Neutrophil (primary cell): Measurements from ENCODE around the gene DSCAM.

Source experiments
- H3K27ac ChIP-seq: fragments of 200-600 bp; sonication (generic); 2 replicates; pipeline ENCODE4 v1.5.1; 2016; ENCODE audit warnings: mild to moderate bottlenecking, moderate library complexity
- H3K27me3 ChIP-seq: fragments of 200-600 bp; sonication (generic); 2 replicates; pipeline ENCODE4 v1.6.0; 2016; ENCODE audit warnings: mild to moderate bottlenecking
- H3K36me3 ChIP-seq: fragments of 200-600 bp; sonication (generic); 2 replicates; pipeline ENCODE4 v1.5.1; 2017
- H3K4me1 ChIP-seq, 2 experiments: fragments of 200-600 bp in 1 of 2; sonication (generic) in 1 of 2; 1 replicate in 1 of 2; 2 replicates in 1 of 2; pipeline versions ENCODE4 v1.5.1 to v1.6.1; 2013 to 2016; ENCODE audit warnings: low read depth in 1 of 2, low read length in 1 of 2, mild to moderate bottlenecking in 1 of 2, moderate library complexity in 1 of 2; ENCODE audit not compliant: control insufficient read depth in 1 of 2, insufficient read depth in 1 of 2
- H3K4me3 ChIP-seq, 2 experiments: fragments of 200-600 bp in 1 of 2; sonication (generic) in 1 of 2; 1 replicate in 1 of 2; 2 replicates in 1 of 2; pipeline ENCODE4 v1.5.1; 2013 to 2016; ENCODE audit warnings: low read depth in 1 of 2, low read length in 1 of 2, mild to moderate bottlenecking in 1 of 2, moderate library complexity in 1 of 2
- H3K9me3 ChIP-seq: fragments of 200-600 bp; sonication (generic); 2 replicates; pipeline ENCODE4 v1.5.1; 2016
- CTCF ChIP-seq: fragments of 200-600 bp; sonication (generic); IDR thresholded peaks from 2 replicates; pipeline ENCODE4 v1.5.1; 2016; ENCODE audit warnings: antibody characterized with exemption

Gene DSCAM

GRCh38 chr21:40534886-40535285 lies 312.1 kb downstream of the DSCAM start:
- no peaks in the 10 kb centered on the region for H3K4me1 ChIP-seq
- no peaks in the 10 kb centered on the region for H3K36me3 ChIP-seq
- H3K9me3 ChIP-seq: no peaks in the 10 kb centered on the region
- H3K27ac ChIP-seq: no peak overlapping the region
- H3K27me3 ChIP-seq: no peaks in the 10 kb centered on the region
- H3K4me3 ChIP-seq: no peak overlapping the region
- no peak for TF ChIP-seq CTCF

GRCh38 chr21:40531431-40532110 lies 315.4 kb downstream of the DSCAM start:
- H3K36me3 ChIP-seq: no peaks in the 10 kb centered on the region
- H3K4me1 ChIP-seq: no peaks in the 10 kb centered on the region
- H3K27me3 ChIP-seq: no peaks in the 10 kb centered on the region
- H3K9me3 ChIP-seq: no peaks in the 10 kb centered on the region
- TF ChIP-seq CTCF: no peak
- H3K4me3 ChIP-seq: no peak overlapping the region
- no peak overlapping the region for H3K27ac ChIP-seq

- Histone ChIP-seq H3K9me3 (no peaks in the 10 kb centered on the region), H3K36me3 (no peaks in the 10 kb centered on the region), H3K4me1 (no peaks in the 10 kb centered on the region), H3K27ac (no peak overlapping the region), H3K4me3 (no peak overlapping the region), H3K27me3 (no peaks in the 10 kb centered on the region)
- no peak for TF ChIP-seq CTCF
These were observed 315.9 kb downstream of the DSCAM start for GRCh38 chr21:40531016-40531415.

GRCh38 chr21:40517646-40518045 lies 329.3 kb downstream of the DSCAM start:
- Histone ChIP-seq H3K27me3 (no peaks in the 10 kb centered on the region), H3K9me3 (no peaks in the 10 kb centered on the region), H3K36me3 (no peaks in the 10 kb centered on the region), H3K27ac (no peak overlapping the region), H3K4me3 (no peak overlapping the region), H3K4me1 (no peaks in the 10 kb centered on the region)
- TF ChIP-seq CTCF: no peak

- no peak for TF ChIP-seq CTCF
These were observed 330.6 kb downstream of the DSCAM start for GRCh38 chr21:40516335-40516734.

More at GRCh38 chr21:40516335-40516734, 330.6 kb downstream of the DSCAM start:
- no peaks in the 10 kb centered on the region for H3K36me3 ChIP-seq
- H3K4me1 ChIP-seq: no peaks in the 10 kb centered on the region
- no peak overlapping the region for H3K27ac ChIP-seq
- no peak overlapping the region for H3K4me3 ChIP-seq
- H3K9me3 ChIP-seq: no peaks in the 10 kb centered on the region
- H3K27me3 ChIP-seq: no peaks in the 10 kb centered on the region
